RPMI7951 (cell line): ENCODE measurements around the gene TEX13B. TPM values are rescaled to one million over a fixed set of nuclear protein-coding genes. Genes with fewer than 3 reads are reported as not detected.

Experiments used
- DNase-seq: peaks from one replicate; pipeline ENCODE4 v3.0.0-alpha.2; 2012; ENCODE audit warnings: low read depth
- total RNA-seq: library from RNA; depleted of rRNA; stranded (reverse); fragments of >200 nt; shearing (Covaris generic); gene quantifications from 2 replicates; pipeline ENCODE4 v1.2.3, GENCODE V29; 2014; rRNA removed

The TEX13B gene
- total RNA-seq, 1 experiment from 2014 or later, result 0.12 TPM

- no peak for DNase-seq
Observed at GRCh38 chrX:107936434-107936730, 45.8 kb downstream of the TEX13B start.

DNA sequence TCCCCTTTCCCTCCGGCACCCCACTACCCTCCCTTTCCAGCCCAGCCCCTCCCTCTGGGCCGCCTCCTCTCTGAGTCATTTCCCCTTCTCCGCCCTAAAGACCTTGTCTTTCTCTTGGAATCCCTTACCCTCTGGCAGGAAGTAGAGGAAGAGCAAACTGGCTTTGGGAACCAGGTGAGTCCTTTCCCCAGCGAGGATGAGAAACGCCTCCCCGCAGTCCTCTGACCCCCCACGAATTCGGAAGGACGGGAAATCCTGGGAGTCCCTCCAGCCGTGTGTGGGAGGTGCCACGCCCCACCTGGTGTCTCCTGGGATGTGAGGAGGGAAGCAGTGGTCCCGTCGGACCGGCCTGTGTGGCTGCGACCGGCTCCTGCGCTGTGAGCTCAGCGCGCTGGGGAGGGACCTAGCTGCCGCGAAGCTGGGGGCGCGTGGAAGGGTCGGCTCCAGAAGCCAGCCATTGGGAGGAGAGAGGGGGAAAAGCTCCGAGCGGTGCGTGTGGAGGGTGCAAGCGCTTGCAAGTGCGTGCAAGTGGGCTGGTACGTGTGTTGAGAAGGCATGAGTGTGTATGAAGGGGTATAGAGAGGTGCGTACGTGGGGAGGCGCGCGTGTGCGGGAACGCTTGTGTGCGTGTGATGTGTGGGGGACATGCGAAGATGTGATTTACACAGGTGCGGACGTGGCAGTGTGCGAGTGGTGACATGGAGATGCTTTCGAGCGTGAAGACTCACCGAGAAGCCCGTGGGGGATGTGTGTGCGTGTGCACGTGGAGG, 46.3 kb downstream of the TEX13B start:
- DNase-seq, result peak; percentile 6

GRCh38 chrX:107935200-107935599, 47.0 kb downstream of the TEX13B start:
- DNase-seq, result peak; percentile 15

DNA sequence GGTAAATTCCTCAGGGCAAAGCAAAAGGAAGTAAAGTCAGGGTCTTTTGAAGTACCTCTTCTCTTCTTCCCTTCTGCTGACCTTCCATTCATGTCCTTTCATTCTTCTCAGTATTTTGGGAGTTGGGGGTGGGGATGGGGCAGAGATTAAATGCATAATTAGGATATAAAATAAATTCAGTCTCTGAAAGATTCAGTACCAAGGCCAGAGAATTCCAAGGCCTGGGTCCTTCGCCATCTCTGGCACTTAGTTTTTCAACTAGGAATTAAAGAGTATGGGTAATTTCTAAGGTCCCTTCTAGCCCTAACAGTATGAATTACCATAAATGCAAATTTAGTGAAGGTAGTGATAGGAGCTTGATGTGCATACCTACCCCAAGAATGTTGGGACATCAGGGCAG, 47.9 kb downstream of the TEX13B start:
- no peak for DNase-seq

Other genes with a start within 250 kb of the TEX13B start
- gene TSC22D3, start 206.6 kb downstream of the TEX13B start, total RNA-seq, result 22.1 and 24.8 TPM in 2 replicates
- gene NCBP2L, start 204.6 kb downstream of the TEX13B start, total RNA-seq, result not detected in 2 replicates
- gene MID2, start 156.5 kb downstream of the TEX13B start, total RNA-seq, result 0.88 and 0.96 TPM in 2 replicates
- not detected in 2 replicates for gene VSIG1, start 62.7 kb upstream of the TEX13B start, total RNA-seq
- gene PSMD10, start 109.2 kb upstream of the TEX13B start, total RNA-seq, result 119 TPM in 2 replicates
- 11.7 and 14.9 TPM in 2 replicates for gene ATG4A, start 109.4 kb upstream of the TEX13B start, total RNA-seq